SKM-1 treated with dmso at 0.1 percent for 144 hours (cell line): ENCODE measurements around the gene BSCL2.
A peak's percentile ranks its signal among the peaks of the same experiment; 100 is the strongest.
"Not testable (repeated sequence)": the region's sequence is repeated elsewhere in the genome, so short reads cannot be mapped to it uniquely, and the experiment has no call there.

Experiments used
- DNase-seq: peaks from one replicate; lab custom pipeline; 2025; ENCODE audit not compliant: unreplicated experiment; lab: John Stamatoyannopoulos, UW

Gene BSCL2

GRCh38 chr11:62688491-62688890, 18.7 kb downstream of the BSCL2 start:
- DNase-seq: no peak

DNA sequence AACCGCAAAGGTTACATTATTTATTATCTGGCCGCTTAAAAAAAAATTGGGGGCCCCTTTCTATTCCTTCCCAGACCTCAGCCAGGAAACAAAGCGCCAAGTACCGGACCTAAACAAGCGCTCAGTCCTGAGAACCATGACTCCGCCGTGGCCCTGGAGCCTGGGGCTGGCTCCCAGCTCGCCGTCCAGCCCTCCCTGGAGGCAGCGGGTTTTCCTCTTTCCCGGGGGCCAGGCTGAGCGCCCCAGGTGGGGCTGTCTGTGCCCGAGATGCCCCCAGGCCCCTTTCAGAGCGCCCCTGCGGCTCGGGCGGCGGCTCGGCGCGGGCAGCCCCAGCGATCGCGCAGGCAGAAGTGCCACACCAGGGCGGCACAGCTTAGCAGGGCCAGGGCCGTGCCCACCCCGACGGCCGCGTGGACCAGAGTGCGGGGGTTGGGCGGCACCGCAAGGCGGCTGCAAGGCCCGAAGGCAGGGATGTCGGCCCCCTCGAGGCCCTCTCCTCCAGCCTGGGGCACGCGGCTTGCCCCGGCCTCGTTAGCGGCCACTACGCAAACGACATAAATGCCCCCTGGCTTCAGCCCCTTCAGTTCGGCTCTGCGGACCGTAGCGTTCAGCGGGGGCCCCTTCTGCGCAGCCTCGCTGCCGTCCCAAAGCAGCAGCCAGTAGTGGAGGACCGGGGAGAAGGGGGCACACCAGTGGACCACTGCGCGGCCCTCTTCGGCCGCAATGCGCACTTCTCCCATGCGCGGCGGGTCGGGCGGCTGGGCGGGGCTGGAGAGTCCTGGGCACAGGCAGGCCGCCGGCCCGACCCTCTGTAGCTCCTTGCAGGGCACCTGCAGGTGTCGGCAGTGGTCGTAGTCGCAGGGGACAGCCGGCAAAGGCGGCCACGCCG, 19.5 kb downstream of the BSCL2 start:
- no peak for DNase-seq

GRCh38 chr11:62682518-62682917, 24.7 kb downstream of the BSCL2 start:
- no peak for DNase-seq

- DNase-seq: peak; percentile 68
Measured at GRCh38 chr11:62680825-62681240, 26.4 kb downstream of the BSCL2 start.

- DNase-seq: peak; percentile 81
Measured at GRCh38 chr11:62678770-62679696, 28.2 kb downstream of the BSCL2 start, which contains the start of gene UBXN1. TSS of gene UBXN1 (minus strand) at chr11:62679073. CDS start at chr11:62678923, 150 bp downstream.

- DNase-seq: no peak
Measured at GRCh38 chr11:62678433-62678769, 28.8 kb downstream of the BSCL2 start.

GRCh38 chr11:62677714-62678113, 29.5 kb downstream of the BSCL2 start:
- DNase-seq: no peak

DNA sequence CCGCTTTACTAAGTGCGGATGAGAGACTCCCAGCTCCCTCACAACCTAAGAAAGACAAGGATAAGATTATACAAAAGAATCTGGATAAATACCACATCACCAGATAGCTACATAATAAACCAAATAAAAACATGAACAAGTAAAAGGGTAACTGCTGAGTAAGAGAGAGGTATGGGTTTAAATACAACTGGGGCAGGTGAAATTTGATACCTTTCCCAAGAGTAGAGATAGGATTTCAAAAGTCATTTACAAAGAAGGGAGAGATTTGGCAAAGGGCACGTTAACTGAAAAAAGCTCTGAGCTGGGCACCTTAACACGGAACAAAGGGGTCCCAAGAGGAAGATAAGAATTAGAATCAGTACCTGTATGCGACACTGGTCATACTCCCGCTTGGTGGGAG, 30.1 kb downstream of the BSCL2 start:
- DNase-seq: no peak

GRCh38 chr11:62676698-62677097, 30.5 kb downstream of the BSCL2 start:
- no peak for DNase-seq

DNA sequence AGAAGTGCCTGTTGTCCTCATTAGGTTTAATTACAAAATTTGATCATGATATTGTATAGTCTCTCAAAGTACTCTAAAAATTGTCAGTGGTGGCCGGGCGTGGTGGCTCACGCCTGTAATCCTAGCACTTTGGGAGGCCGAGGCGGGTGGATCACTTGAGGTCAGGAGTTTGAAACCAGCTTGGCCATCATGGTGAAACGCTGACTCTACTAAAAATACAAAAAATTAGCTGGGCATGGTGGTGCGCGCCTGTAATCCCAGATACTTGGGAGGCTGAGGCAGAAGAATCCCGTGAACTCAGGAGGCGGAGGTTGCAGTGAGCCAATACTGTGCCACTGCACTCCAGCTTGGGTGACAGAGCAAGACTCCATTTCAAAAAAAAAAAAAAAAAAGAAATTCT, 31.8 kb downstream of the BSCL2 start:
- not testable (repeated sequence) for DNase-seq

DNA sequence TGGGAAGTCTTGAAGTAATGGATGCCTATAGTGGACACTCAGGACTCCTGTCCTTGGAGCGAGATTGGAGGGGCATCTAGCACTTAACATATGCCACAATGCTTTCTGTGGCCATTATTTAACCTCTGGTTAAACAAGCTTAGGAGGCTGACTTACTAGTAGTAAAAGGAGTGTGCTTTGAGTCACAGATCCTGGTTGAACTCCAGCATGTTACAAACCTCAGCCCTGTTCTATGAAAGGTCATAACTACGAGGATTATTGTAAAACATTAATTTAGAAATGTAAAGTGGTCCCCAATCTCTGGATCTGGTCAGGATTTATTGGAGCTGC, 34.1 kb downstream of the BSCL2 start:
- no peak for DNase-seq

- peak; percentile 69 for DNase-seq
Measured at GRCh38 chr11:62671608-62672389, 35.4 kb downstream of the BSCL2 start, which contains the start of the genes LBHD1 and UQCC3. TSS of gene LBHD1 (minus strand) at chr11:62672267. CDS start at chr11:62670031, 2,236 bp downstream. TSS of gene UQCC3 (plus strand) at chr11:62671673. CDS start at chr11:62671746, 73 bp downstream.

GRCh38 chr11:62671236-62671607, 36.0 kb downstream of the BSCL2 start:
- DNase-seq: peak; percentile 42

GRCh38 chr11:62669420-62670161, 37.6 kb downstream of the BSCL2 start:
- no peak for DNase-seq

- DNase-seq: no peak
Measured at GRCh38 chr11:62667460-62667859, 39.8 kb downstream of the BSCL2 start.

DNA sequence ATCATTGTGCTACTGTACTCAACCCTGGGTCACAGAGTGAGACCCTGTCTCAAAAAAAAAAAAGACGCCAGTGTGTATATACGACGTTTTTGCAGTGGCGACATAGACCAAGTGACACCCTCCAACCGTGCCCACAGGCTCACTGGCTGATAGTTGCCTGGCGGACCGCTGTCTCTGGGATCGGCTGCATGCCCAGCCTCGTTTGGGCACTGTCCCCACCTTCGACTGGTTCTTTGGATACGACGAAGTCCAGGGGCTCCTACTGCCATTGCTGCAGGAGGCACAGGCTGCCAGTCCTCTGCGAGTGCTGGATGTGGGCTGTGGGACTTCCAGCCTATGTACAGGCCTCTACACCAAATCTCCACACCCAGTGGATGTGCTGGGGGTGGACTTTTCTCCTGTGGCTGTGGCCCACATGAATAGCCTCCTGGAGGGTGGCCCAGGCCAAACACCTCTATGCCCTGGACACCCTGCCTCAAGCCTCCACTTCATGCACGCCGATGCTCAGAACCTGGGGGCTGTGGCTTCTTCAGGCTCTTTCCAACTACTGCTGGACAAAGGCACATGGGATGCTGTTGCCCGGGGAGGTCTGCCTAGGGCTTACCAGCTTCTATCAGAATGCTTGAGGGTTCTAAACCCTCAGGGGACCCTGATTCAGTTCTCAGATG, 40.8 kb downstream of the BSCL2 start:
- no peak for DNase-seq

GRCh38 chr11:62665599-62666258, 41.5 kb downstream of the BSCL2 start:
- DNase-seq: peak; percentile 43

DNA sequence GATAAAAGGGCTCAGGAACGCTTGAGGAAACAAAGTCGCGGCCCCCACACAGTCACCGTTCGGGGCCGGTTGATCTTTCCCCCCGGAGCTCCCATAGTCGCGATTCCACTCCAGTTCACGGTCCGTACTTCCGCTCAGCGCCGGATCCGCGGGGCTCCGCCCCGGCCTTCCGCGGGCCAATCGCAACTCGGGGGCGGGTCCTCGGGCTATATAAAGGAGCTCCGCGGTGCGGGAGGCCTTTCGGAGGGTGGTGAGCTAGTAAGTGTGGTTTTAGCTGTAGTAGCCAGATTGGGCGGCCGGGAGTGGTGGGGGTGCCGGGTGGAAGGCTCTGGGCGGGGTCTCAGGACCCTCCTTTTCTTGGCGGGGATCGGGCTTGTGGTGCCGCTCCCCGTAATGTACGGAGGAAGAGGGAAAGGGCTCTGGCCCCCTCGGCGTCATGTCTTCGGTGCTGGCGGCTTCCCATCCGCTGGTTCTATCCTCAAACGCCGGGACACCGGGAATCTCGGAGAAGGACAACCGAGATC, 42.1 kb downstream of the BSCL2 start, which contains the start of the genes C11orf98 and CSKMT:
Gene C11orf98 (minus strand): TSS at position 136 of the 524 bp plus-strand sequence. CDS start 41 bp downstream, at position 95.
Gene CSKMT (plus strand): TSS at position 238 of the 524 bp plus-strand sequence. CDS start 568 bp downstream, outside the sequence.
- DNase-seq: peak; percentile 88
